Measurements from ENCODE around the gene SYT1. TPM values are rescaled to one million over a fixed set of nuclear protein-coding genes. Genes with fewer than 3 reads are reported as not detected.

Gene SYT1
- total and polyA plus RNA-seq, 2 donors (not counting 1 experiment from before 2014, with no cell fraction given), result 0.90 to 2.1 TPM

DNA sequence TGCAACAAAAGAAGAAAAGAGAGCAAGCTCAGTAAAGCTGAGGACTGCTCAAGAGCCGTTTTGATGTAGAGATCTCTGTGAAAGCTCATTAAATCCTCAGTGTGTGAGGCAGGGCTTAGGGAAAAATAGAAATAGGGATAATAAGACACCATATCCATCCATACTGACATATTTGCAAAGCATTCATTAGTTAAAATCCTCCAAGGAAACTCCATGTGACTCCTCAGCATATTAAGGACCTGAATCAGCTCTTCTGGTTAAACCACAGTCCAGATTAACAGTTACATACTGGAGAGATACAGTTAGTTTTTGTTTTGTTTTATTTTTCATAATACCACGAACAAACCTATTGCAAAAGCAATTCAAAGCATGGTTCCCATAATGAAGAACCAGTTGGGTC lies 538.0 kb downstream of the SYT1 start:
- H3K36me3 ChIP-seq (ENCODE audit: control insufficient read depth, insufficient read depth, low read length), result no peaks in the 10 kb centered on the region
- no peaks in the 10 kb centered on the region for H3K27me3 ChIP-seq (ENCODE audit: control insufficient read depth, insufficient read depth, low read length)
- peak overlapping the region; percentile 15 for H3K4me2 ChIP-seq (ENCODE audit: extremely low read depth, insufficient read depth, low read length)
- H3K4me3 ChIP-seq (replicated peaks in 1 of 4; ENCODE audit: control extremely low read depth in 1 of 4, insufficient read depth in 1 of 4, low read depth in 3 of 4, low read length in 4 of 4), result no peak overlapping the region
- H4K20me1 ChIP-seq (ENCODE audit: control insufficient read depth, extremely low read depth, insufficient read depth, low read length), result no peaks in the 10 kb centered on the region
- no peaks in the 10 kb centered on the region for H3K4me1 ChIP-seq (ENCODE audit: control insufficient read depth, extremely low read depth, insufficient read depth, low read length)
- TF ChIP-seq, protein P1, sequence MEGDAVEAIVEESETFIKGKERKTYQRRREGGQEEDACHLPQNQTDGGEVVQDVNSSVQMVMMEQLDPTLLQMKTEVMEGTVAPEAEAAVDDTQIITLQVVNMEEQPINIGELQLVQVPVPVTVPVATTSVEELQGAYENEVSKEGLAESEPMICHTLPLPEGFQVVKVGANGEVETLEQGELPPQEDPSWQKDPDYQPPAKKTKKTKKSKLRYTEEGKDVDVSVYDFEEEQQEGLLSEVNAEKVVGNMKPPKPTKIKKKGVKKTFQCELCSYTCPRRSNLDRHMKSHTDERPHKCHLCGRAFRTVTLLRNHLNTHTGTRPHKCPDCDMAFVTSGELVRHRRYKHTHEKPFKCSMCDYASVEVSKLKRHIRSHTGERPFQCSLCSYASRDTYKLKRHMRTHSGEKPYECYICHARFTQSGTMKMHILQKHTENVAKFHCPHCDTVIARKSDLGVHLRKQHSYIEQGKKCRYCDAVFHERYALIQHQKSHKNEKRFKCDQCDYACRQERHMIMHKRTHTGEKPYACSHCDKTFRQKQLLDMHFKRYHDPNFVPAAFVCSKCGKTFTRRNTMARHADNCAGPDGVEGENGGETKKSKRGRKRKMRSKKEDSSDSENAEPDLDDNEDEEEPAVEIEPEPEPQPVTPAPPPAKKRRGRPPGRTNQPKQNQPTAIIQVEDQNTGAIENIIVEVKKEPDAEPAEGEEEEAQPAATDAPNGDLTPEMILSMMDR (conservative IDR thresholded peaks at IDR 0.05 in 1 of 2, IDR thresholded peaks at IDR 0.05 in 1 of 2; ENCODE audit: low read depth in 1 of 2, low read length in 2 of 2), result no peak
- no peak for TF ChIP-seq EZH2 (IDR thresholded peaks at IDR 0.05; ENCODE audit: low read length, missing control alignments)
- peak; percentile 26 to 87 for DNase-seq (ENCODE audit: low read depth in 2 of 2)
- no peak overlapping the region for H2AFZ ChIP-seq (ENCODE audit: low read length)
- no peaks in the 10 kb centered on the region for H3K79me2 ChIP-seq (ENCODE audit: control insufficient read depth, insufficient read depth, low read length)
- H3K27ac ChIP-seq (ENCODE audit: insufficient read depth, low read length), result no peak overlapping the region
- H3K9ac ChIP-seq (ENCODE audit: insufficient read depth, low read length), result no peak overlapping the region
- no peaks in the 10 kb centered on the region for H3K9me3 ChIP-seq (ENCODE audit: control insufficient read depth, insufficient read depth, low read depth, low read length)

DNA sequence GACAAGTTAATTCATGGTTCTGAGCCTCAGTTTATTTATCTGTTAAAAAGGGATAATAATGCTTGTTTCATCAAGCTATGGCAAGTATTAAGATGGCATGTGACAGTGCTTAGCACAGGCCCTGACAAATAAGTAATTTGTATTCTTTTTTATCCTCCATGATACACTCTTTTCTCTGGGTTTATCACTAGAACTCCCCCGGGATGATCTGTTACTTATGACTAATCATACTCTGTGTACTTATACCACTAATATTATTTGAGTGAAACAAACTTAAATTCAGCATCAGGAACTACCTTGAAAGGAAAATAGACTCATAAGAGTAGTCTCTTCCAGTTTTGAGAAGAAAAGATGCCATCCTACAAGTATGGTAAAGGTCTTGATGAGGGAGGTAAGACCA lies 542.4 kb downstream of the SYT1 start:
- no peak overlapping the region for H2AFZ ChIP-seq (ENCODE audit: low read length)
- H3K27me3 ChIP-seq (ENCODE audit: control insufficient read depth, insufficient read depth, low read length), result no peaks in the 10 kb centered on the region
- peaks cover 5% of the 10 kb centered on the region for H3K4me1 ChIP-seq (ENCODE audit: control insufficient read depth, extremely low read depth, insufficient read depth, low read length)
- H3K4me3 ChIP-seq (replicated peaks in 1 of 4; ENCODE audit: control extremely low read depth in 1 of 4, insufficient read depth in 1 of 4, low read depth in 3 of 4, low read length in 4 of 4), result no peak overlapping the region
- H4K20me1 ChIP-seq (ENCODE audit: control insufficient read depth, extremely low read depth, insufficient read depth, low read length), result no peaks in the 10 kb centered on the region
- no peaks in the 10 kb centered on the region for H3K9me3 ChIP-seq (ENCODE audit: control insufficient read depth, insufficient read depth, low read depth, low read length)
- H3K79me2 ChIP-seq (ENCODE audit: control insufficient read depth, insufficient read depth, low read length), result no peaks in the 10 kb centered on the region
- TF ChIP-seq EZH2 (IDR thresholded peaks at IDR 0.05; ENCODE audit: low read length, missing control alignments), result no peak
- TF ChIP-seq, protein P1 (conservative IDR thresholded peaks at IDR 0.05 in 1 of 2, IDR thresholded peaks at IDR 0.05 in 1 of 2; ENCODE audit: low read depth in 1 of 2, low read length in 2 of 2), result no peak
- H3K9ac ChIP-seq (ENCODE audit: insufficient read depth, low read length), result no peak overlapping the region
- no peaks in the 10 kb centered on the region for H3K36me3 ChIP-seq (ENCODE audit: control insufficient read depth, insufficient read depth, low read length)
- no peak overlapping the region for H3K27ac ChIP-seq (ENCODE audit: insufficient read depth, low read length)
- H3K4me2 ChIP-seq (ENCODE audit: extremely low read depth, insufficient read depth, low read length), result no peak overlapping the region
- DNase-seq (ENCODE audit: low read depth in 2 of 2), result no peak

DNA sequence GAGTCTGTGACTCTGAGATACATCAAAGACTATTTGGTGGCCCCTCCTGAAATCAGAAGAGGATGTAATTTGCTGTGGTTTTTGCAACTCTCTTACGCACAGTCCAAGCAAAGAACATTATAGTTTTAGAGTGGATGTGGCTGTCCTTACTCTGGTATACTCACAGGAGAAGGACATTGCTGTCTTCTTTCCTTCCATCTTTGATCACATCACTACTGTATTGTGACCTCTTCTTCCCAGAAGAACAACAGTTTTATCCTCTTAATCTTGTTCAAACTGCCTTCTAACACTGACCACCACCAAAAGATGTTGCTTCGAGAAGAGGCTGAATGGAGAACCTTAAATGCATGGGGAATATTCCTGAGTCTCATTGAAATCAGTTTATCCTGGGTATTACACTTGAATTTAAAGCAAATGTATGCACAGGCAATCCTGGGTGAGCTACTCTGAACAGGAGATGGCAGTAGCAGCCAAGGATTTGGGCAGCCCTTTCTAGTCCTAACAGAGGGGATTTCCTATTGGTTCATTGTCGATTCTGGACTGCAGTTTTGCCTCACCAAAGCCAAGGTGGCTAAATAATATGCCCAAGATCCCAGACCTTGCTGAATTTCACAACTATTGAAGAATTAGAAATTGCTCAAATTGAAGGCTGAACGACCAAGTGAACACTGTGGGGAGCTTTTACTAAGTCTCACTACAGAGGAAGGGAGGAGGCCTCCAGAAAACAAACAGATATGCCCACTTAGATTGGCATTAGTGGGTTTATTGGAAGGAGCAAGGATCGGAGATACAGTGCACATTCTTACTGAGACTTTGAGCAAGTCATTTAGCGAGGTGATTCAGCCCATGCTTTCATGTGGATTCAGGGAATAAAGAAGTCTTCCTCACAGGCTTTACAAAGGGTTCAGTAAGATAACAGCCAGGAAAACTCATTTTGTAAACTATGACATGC lies 543.4 kb downstream of the SYT1 start:
- Histone ChIP-seq H3K9ac (ENCODE audit: insufficient read depth, low read length) (no peak overlapping the region), H2AFZ (ENCODE audit: low read length) (peak overlapping the region; percentile 55), H4K20me1 (ENCODE audit: control insufficient read depth, extremely low read depth, insufficient read depth, low read length) (no peaks in the 10 kb centered on the region), H3K27ac (ENCODE audit: insufficient read depth, low read length) (no peak overlapping the region), H3K79me2 (ENCODE audit: control insufficient read depth, insufficient read depth, low read length) (no peaks in the 10 kb centered on the region), H3K9me3 (ENCODE audit: control insufficient read depth, insufficient read depth, low read depth, low read length) (no peaks in the 10 kb centered on the region), H3K4me2 (ENCODE audit: extremely low read depth, insufficient read depth, low read length) (no peak overlapping the region), H3K36me3 (ENCODE audit: control insufficient read depth, insufficient read depth, low read length) (no peaks in the 10 kb centered on the region), H3K4me1 (ENCODE audit: control insufficient read depth, extremely low read depth, insufficient read depth, low read length) (peaks cover 5% of the 10 kb centered on the region), H3K4me3 (replicated peaks in 1 of 4; ENCODE audit: control extremely low read depth in 1 of 4, insufficient read depth in 1 of 4, low read depth in 3 of 4, low read length in 4 of 4) (no peak overlapping the region), H3K27me3 (ENCODE audit: control insufficient read depth, insufficient read depth, low read length) (no peaks in the 10 kb centered on the region)
- TF ChIP-seq, protein P1 (conservative IDR thresholded peaks at IDR 0.05 in 1 of 2, IDR thresholded peaks at IDR 0.05 in 1 of 2; ENCODE audit: low read depth in 1 of 2, low read length in 2 of 2), result peak; percentile 85 to 89
- no peak for TF ChIP-seq EZH2 (IDR thresholded peaks at IDR 0.05; ENCODE audit: low read length, missing control alignments)
- DNase-seq (ENCODE audit: low read depth in 2 of 2), result peak; percentile 85 to 87
